Ureter (tissue), 1 donor: ENCODE data around the gene FANCC. TPM values are rescaled to one million over a fixed set of nuclear protein-coding genes. Genes with fewer than 3 reads are reported as not detected.

Source experiments
- DNase-seq: peaks from one replicate; pipeline ENCODE4 v3.0.0-alpha.2; 2020; ENCODE audit warnings: low spot score
- total RNA-seq: library from RNA; stranded (reverse); gene quantifications from one replicate; pipeline ENCODE4 v1.2.4, GENCODE V29; 2023
- donor health status: DM: yes; HTN: yes; CAD: no.

The FANCC gene
- total RNA-seq, 1 donor from 2014 or later: 16.5 TPM

DNA sequence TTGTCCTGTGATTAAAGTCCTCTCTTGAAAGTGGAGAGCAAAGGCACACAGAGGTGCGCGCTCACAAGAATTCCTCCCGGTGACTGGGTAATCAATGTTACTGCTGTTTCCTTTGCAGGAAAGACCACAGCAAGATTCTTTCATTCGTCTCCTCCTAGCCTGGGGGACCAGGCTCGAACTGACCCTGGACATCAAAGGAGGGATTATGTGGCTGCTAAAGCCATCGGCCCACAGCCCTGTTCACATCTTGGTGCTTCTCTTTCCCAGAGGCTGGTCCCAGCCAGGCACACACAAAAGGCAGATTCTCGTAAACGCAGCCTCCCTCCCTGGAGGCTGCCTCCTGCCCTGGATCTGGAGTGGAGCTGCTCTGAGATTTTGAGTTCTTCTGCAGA lies 230.9 kb downstream of the FANCC start:
- DNase-seq: no peak

DNA sequence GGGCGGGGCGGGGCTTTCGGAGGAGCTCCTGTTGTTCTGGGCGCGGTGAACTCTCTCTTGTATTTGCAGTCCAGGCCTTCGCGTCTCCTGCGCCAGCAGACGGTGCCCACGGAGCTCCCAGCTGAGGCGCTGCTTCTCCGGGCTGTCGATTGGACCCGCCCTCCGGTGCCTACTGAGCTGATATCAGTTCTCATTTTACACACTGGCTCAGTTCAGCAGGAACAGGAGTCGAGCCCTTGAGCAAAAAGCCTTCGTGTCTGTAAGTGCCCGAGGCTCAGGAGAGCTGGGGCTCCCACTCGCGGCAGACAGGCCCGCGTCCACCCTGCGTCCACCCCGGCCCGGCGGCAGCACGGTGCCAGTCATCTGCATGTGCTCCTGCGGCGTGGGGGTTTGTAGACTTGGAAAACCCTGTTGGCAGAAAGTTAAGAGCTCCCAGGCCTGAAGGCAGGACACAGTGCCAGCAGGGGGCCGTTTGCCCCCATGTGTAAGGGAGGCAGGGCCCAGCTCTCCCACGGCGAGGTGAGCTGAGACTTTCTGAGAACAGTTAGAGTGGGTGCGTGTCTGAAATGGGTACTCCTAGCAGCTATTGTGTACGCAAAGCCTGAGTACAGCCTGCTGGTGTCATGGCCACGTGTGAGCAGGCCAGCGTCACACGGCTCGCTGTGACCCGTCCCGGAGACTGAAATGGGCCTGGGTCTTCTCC lies 231.5 kb downstream of the FANCC start:
- DNase-seq: no peak

DNA sequence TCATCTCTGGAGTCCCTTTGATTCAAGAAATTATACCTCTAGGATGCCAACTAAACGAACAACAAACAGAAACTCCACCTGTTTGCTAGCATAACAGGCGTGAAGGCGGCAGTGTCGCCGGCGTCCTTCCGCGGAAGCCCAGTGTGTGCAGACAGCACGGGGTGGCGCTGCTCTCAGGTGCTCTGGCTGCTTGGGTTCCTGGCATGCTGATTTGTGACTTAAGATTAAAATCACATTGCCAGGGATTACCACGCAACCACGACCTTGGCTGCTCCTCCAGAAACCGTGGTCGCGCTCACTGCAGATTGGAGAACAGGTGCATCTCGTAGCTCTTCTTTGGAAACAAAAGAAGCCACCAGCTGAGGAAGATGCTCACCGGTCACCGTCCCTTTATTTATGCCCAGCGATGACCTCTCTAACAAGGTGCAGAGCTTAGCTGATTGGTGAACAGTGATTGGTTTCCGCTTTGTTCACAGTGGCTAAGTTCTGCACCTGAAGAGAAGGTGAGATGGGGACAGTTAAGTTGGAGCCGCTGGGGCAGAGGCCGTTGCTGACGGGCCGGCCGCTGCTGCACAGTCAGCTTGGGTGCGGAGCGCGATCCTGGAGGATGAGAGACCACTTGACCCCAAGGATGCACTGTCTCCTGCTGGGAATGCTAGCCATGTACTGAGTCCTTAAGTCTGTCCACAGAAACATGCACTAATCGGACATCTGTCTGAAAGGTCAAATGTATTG lies 232.3 kb downstream of the FANCC start:
- DNase-seq: no peak

DNA sequence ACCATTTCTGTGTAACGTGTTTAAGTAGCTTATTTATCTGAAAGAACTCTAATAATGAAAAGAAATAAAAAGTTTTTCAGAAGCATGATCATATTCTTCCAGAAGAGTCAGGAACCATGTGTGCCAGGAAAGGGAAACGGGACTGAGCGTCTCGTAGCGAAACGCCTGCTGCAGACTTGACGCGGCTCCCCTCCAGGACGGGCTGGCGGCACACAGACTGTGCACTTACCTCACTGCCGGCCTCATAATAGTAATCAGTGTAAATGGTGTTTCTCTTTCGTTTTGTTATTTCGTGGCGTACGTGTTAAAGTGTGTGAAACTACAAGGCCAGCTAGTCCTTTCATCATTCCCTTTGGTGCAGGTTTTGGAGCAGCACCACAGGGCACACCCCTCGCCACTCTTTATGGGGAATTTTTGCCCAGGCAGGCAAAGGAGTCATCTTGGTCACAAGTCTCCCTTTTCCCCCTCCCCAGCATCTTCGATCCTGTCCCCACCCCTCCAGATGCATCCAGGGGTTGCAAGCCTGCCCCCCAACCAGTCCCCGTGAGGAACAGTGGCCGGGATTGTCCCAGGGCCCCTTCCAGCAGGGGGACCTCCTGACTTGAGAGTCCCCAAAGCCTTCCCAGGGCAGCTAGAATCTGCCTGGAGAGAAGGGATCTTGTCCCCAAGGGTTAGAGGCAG lies 233.1 kb downstream of the FANCC start:
- no peak for DNase-seq

DNA sequence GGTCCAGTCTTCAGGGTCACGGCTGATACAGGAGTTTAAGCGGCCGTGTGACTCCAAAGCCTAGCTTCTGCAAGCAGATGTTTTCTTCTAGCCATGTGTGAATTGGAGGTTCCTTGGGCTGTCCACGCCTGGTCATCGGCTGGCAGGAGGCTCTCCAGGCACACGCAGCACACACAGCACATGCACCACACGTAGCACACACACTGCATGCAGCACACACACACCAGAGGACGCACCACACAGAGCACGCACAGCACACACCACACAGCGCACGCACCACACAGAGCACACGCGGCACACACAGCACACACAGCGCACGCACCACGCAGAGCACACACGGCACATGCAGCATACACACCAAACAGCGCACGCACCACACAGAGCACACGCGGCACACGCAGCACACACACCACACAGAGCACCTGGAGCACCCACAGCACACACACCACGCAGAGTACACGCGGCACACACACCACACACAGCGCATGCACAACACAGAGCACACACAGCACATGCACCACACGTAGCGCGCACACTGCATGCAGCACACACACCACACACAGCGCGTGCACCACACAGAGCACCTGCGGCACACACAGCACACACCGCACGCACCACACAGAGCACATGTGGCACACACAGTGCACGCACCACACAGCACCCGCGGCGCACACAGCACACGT lies 234.3 kb downstream of the FANCC start:
- no peak for DNase-seq

DNA sequence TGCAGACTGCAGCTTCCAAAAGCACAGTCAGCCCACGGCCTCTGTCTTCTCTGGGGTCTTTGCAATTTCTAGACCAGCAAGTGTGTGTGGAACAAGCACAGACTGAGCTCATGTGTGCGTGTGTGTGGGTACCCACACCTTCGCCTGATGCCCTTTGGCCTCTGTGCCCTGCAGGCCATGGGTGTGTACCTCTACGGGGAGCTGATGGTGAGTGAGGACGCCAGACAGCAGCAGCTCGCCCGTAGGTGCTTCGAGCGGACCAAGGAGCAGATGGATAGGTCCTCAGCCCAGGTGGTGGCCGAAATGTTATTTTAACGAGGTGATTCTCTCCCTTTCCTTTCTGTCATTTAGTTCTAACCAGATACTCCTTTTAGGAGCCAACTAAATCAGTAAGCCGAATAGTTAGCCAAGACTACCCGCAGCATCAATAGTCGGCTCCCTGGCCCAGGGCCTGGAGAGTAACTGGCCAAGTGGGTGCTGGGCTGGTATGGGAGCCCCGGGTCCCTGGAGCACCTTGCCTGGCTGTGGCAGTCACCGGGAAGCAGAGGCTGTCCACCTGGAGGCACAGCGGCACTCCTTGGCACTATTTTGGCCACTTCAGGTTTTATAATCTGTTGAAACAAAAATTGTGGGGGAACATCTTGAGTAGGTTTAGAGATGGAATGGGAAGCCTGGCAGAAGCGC lies 235.0 kb downstream of the FANCC start:
- no peak for DNase-seq

DNA sequence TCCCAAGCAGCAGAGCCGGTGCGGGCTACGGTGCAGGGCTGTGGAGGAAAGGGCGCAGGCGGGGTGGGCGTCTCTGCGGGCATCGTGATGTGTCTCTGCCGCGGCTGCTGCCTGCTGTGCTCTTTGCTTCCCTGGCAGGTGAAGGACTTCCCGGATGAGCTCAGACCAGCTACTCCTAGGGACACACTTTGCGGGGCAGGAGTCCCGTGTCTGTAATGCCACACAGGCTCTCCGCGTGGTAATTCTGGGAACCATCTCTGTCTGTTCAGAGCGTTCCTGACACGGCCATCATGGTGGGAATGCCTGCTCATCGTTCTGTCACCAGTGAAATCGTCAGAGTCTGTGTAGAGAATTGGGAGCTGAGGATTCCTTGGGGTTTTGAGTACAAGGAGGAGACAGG lies 235.5 kb downstream of the FANCC start:
- DNase-seq: no peak

DNA sequence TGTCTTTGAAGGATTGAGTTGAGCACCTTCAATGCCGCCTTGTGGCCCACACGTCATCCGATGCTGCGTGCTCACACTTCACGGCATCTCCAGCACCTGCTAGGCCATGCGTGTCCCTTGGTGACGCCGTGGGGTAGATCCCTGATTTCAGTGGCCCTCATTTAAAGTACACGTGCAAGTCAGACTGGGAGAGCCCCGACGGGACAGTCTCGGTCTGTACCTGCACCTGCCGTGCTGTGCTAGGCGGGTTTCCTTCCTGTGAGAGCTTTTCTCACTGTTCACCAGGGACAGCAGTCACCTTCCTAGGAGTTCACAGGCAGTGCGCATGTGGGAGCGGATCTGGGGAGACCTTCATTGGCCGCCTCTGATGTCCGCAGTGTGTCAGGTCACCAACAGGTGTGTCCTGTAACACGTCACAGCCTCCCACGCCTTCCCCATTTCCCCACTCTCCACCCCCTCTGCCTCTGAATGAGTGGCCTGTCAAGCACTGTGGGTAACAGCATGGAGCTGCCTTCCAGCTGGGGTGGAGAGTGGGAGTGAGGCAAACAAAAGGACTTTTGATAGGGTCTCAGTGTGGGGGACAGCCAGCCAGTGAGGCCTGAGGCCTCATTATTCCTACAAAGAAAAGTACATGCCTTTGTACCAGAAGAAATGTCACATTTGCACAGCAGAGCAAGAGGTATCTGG lies 236.4 kb downstream of the FANCC start:
- no peak for DNase-seq

DNA sequence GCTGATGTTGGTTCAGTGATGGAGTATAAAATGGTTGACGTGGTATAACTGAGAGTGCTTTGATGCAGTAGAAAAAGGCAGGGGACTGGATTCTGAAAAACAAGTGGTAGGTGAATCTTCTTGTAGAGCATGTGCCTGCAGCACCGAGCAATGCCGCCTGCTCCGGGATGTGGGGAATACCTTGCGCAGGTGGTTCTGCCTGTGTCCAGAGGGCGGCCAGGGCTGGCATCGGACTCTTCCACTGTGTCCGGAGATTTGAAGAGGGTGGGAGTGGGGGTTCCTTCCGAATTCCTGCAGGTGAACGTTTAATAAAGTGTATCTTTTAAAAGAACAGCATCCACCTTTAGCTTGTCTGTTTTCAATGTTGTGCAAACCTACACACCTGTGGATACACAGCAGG lies 238.0 kb downstream of the FANCC start:
- no peak for DNase-seq

DNA sequence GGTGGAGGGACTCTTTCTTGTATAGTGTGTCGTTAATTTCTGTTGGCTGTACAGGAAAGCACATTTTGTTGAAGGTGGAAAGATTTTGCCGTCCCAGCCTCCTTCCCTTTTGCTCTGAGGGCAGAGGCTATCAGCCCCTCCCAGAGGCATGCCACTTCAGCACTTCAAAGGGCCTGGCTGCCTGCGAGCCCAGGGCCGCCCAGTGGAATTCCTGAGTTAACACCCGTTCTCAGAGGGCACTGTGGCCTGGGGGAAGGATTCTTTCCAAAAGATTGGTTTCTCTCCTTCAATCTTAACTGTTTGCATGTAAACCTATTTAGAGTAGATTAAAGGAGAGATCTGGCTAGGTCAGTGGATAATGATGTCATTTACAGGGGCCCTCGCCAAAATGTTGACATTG lies 238.6 kb downstream of the FANCC start:
- DNase-seq: no peak

DNA sequence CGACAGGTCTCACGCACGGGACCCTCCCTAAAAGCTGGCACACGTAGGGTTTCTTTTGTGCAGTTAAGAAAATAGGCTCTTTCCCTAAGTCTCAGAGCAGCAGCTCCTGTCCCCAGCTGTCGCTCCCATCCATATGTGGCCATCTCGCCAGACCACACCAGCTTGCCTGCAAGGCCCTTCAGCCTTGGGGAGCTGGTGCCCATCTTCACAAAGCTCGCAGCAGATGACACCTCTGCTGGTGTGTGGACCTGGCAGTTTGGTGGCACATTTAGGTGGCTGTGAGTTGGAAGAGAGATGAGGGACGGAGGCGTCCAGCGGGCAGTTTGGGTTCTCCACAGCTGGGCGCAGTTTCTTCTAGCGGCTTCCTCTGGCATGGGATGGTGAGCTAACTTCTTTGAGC lies 239.0 kb downstream of the FANCC start:
- DNase-seq: no peak

DNA sequence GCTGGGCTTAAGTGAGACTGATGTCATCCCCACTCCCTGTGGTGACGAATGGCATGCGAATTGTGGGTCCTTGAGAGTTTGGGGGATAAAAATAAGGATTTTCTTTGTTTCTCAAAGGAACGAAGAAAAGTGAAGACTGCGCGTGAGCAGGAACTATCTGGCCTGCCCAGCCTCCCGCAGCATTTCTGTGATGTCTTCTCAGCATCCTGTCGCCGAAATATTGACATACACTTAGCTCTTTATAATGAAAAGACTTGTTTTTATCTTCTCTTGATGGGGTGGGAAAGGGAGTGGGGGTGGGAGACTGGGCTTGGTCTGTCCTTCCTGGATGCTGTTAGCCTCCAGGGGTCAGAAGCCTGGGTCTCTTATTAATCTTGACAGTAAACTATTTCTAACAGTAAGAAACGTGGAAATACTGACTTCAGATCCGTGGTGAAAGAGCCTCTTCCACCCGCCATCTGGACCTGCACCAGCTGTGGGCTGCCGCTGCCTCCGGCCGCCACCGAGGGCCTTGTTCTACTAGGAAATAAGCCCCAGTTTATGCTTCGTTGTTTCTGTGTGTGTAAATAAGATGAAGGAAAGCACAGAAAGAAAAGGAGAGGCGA lies 239.6 kb downstream of the FANCC start:
- DNase-seq: no peak

DNA sequence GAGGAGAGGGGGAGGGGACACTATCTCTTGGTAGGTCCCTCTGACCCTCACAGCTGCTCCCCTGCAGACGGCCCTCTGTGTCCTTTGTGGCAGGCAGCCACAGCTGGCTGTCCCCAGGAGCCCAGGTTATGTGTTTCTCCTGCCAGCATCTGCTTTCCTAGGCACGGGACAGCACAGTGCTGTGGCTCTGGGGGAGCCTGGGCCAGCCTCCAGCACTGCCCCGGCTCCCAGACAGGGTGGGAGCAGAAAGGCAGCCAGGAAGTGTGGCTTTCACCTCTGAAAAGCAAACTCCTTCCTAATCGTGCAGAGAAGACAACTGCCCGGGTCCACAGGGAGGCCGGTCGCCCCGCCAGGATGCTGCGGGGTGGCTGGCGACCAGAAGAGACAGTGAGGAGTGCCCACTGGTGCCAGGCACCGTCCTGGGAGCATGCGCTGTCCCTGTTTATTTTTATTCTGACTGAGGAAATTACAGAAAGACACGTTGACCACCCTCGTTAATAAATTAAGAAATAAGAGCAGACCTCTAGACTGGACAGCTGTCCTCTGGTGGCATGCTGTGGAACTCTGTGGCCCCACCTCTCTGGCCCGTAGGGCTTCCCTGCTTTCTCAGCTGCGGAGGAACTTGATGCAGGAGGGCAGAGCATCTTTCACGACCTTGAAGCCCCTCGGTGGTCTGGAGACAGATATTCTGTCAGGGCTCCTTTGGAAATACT lies 240.3 kb downstream of the FANCC start:
- no peak for DNase-seq

DNA sequence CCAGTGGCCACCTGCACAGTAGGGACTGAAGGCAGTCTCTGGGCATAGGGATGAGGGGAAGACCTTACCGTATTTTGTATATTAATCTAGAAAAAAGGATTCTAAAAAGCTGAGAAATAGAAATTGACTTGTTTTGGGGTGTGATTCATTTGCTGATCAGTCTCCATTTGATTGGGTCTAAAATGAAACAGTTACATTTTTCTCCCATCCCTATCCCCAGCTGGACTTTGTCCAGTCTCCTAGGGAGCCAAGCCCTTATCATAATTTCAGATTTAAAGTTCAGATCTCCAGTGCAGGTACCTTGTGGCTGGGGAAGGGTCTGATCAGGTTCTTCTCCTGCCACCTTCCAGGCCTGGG lies 240.8 kb downstream of the FANCC start:
- DNase-seq: no peak

DNA sequence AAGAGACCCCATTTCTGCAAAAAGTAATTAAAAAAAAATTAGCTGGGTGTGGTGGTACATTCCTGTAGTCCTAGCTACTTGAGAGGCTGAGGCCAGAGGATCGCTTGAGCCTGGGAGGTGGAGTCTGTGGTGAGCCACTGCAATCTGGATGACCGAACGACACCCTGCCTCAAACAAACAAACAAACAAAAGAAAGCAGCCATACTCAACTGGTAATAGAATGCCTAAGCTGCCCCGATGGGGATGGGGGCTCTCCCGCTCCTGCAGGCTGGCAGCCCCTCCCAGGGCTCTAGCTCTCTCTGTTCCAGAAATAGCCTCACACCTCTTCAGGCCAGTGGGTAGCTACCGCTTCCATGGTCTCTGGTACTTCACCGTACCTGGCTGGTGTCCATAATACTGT lies 241.8 kb downstream of the FANCC start:
- no peak for DNase-seq

DNA sequence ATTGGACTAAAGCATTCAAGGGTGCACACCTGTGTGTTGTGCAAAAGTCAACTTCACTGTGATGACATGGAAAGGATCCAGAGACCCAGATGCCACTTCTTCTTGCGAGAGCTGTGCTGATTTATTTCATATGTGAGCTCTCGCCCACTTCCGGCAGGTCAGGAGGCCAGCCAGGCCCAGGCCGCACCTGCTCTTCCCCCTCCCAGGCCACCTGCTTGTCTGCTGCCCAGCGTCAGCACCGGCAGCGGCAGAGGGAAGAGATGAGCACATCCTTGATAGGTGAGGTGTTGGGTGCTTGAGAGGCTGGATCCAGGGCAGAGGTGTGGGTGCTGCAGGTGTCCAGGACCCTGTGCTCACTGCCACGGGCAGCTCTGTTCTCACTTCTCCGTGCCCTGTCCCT lies 242.9 kb downstream of the FANCC start:
- DNase-seq: no peak

DNA sequence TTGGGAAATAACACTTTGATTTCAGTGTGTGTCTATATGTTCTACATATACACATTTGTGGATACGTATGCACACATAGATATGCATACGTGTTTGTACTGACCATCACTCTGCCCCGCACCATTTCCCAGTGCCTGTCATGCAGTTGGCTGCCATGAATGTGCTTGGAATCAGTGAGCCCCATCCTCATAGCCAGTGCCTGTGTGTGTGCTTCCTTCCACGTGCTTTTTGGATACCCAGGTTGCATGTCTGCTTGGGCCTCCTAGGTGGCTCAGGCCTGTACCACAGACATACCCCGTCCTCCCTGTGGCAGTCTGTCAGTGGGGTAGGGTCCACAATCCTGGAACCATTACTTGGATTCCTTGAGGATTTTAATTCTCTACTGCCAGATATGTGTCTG lies 243.6 kb downstream of the FANCC start:
- no peak for DNase-seq

DNA sequence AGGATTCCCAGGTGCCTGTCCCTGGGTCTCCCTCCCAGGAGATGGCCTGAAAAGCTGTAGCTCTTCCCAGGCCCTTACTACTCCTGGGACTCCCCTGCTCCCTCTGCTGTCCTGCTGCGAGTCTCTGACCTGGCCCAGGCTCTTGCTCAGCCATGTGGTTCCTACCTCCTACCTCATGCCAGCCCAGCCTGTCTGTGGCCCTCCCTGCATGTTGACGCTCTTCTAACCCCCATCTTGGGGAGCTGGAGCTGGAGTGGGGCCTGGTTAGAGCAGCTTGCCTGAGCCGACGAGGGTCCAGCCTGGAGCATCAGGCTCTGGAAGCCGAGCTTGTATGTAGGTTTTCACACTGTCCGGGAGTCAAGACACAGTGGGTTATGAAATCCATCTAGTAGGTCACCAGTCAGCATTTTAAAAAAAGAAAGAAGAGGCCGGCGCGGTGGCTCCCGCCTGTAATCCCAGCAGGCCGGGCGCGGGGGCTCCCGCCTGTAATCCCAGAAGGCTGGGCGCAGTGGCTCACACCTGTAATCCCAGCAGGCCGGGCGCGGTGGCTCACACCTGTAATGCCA lies 244.4 kb downstream of the FANCC start:
- DNase-seq: no peak

DNA sequence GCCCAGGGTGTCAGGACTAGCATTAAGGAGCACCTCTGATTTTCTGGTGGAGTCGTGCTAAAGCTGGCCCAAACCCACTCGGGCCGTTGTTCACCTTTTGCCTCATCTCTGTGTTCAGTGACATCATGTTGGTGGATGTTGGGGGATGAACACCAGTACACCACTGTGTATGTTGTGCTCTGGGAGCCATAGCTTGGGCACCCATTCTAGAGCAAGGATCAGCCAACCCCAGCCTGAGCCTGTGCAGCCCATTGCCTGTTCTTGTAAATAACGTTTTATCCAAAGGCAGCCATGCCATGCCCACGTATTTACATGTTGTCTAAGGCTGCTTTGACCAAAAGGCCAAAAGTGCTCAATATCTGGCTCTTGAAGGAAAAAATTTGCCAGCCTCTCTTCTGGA lies 245.6 kb downstream of the FANCC start:
- no peak for DNase-seq

DNA sequence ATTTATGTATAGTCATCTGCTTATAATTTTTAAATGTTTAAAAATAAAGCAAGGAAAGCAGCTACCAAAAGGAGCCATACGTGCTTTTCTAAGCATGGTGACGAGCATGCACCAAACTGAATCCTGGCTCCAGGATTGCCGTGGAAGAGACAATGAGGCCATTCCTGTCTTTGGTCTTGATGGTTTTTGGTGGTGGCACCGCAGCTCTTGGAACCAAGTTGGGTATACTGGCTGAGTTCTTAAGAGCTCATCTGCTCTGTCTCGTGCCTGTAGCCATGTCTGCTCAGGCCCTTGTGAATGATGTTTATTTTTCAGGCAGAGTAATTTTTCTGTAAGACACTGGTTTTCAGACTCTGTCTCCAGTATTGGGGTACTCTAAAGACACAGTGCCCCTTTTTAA lies 246.1 kb downstream of the FANCC start:
- no peak for DNase-seq
